Mononuclear cell (primary cell): Measurements from ENCODE around the gene PTPN22. TPM values are rescaled to one million over a fixed set of nuclear protein-coding genes. Genes with fewer than 3 reads are reported as not detected.

Experiments used
- H3K27me3 ChIP-seq: 2 replicates; pipeline ENCODE4 v1.6.0; 2011; ENCODE audit warnings: low read length, control low read depth; ENCODE audit not compliant: insufficient read depth
- H3K4me1 ChIP-seq: 2 replicates; pipeline ENCODE4 v1.5.1; 2011; ENCODE audit warnings: mild to moderate bottlenecking, low read length, control low read depth; ENCODE audit not compliant: insufficient read depth
- H3K4me3 ChIP-seq: 2 replicates; pipeline ENCODE4 v1.5.1; 2011; ENCODE audit warnings: mild to moderate bottlenecking, low read length, moderate library complexity
- H3K9me3 ChIP-seq: 2 replicates; pipeline ENCODE4 v1.5.1; 2011; ENCODE audit warnings: low read depth, mild to moderate bottlenecking, control low read depth, low read length
- total RNA-seq: library from RNA; depleted of rRNA; stranded (reverse); fragments of >200 nt; gene quantifications from one replicate; pipeline ENCODE4 v1.2.3, GENCODE V29; 2012

The PTPN22 gene
- total RNA-seq, 1 donor = 70.5 TPM

GRCh38 chr1:113846391-113847035 lies 25.0 kb downstream of the PTPN22 start:
- peaks cover 6% of the 10 kb centered on the region for H3K9me3 ChIP-seq
- no peak overlapping the region for H3K4me3 ChIP-seq
- peaks cover 13% of the 10 kb centered on the region for H3K4me1 ChIP-seq
- no peaks in the 10 kb centered on the region for H3K27me3 ChIP-seq

GRCh38 chr1:113836534-113836933 lies 35.0 kb downstream of the PTPN22 start:
- no peaks in the 10 kb centered on the region for H3K27me3 ChIP-seq
- H3K4me3 ChIP-seq = no peak overlapping the region
- no peaks in the 10 kb centered on the region for H3K9me3 ChIP-seq
- H3K4me1 ChIP-seq = no peaks in the 10 kb centered on the region

GRCh38 chr1:113835686-113836290 lies 35.7 kb downstream of the PTPN22 start:
- no peak overlapping the region for H3K4me3 ChIP-seq
- no peaks in the 10 kb centered on the region for H3K27me3 ChIP-seq
- H3K4me1 ChIP-seq = no peaks in the 10 kb centered on the region
- H3K9me3 ChIP-seq = no peaks in the 10 kb centered on the region

GRCh38 chr1:113834716-113835115 lies 36.8 kb downstream of the PTPN22 start:
- Histone ChIP-seq H3K4me3 (no peak overlapping the region), H3K9me3 (no peaks in the 10 kb centered on the region), H3K4me1 (no peaks in the 10 kb centered on the region), H3K27me3 (no peaks in the 10 kb centered on the region)

GRCh38 chr1:113830039-113830438 lies 41.5 kb downstream of the PTPN22 start:
- no peaks in the 10 kb centered on the region for H3K9me3 ChIP-seq

GRCh38 chr1:113821916-113822315 lies 49.6 kb downstream of the PTPN22 start:
- Histone ChIP-seq H3K4me3 (no peak overlapping the region), H3K4me1 (no peaks in the 10 kb centered on the region), H3K9me3 (no peaks in the 10 kb centered on the region), H3K27me3 (no peaks in the 10 kb centered on the region)

More at GRCh38 chr1:113830039-113830438, 41.5 kb downstream of the PTPN22 start:
- Histone ChIP-seq H3K4me1 (no peaks in the 10 kb centered on the region), H3K4me3 (no peak overlapping the region), H3K27me3 (no peaks in the 10 kb centered on the region)

- Histone ChIP-seq H3K4me1 (no peaks in the 10 kb centered on the region), H3K9me3 (no peaks in the 10 kb centered on the region), H3K4me3 (no peak overlapping the region), H3K27me3 (no peaks in the 10 kb centered on the region)
Observed at GRCh38 chr1:113818578-113818977, 52.9 kb downstream of the PTPN22 start.

GRCh38 chr1:113813218-113813617 lies 58.3 kb downstream of the PTPN22 start:
- Histone ChIP-seq H3K4me1 (peaks cover 39% of the 10 kb centered on the region), H3K4me3 (no peak overlapping the region), H3K9me3 (no peaks in the 10 kb centered on the region), H3K27me3 (no peaks in the 10 kb centered on the region)

GRCh38 chr1:113812661-113813135 lies 58.8 kb downstream of the PTPN22 start:
- peaks cover 43% of the 10 kb centered on the region for H3K4me1 ChIP-seq
- H3K4me3 ChIP-seq = peak overlapping the region; percentile 94
- no peaks in the 10 kb centered on the region for H3K9me3 ChIP-seq
- H3K27me3 ChIP-seq = no peaks in the 10 kb centered on the region

- Histone ChIP-seq H3K27me3 (no peaks in the 10 kb centered on the region), H3K4me3 (peak within 1 kb of the TSS; percentile 94), H3K4me1 (peaks cover 47% of the 10 kb centered on the region), H3K9me3 (no peaks in the 10 kb centered on the region)
Observed at GRCh38 chr1:113811888-113812660, 59.4 kb downstream of the PTPN22 start, which contains the start of gene RSBN1. TSS of gene RSBN1 (minus strand) at chr1:113812476. CDS start at chr1:113812412, 64 bp downstream.

GRCh38 chr1:113811156-113811887 lies 60.2 kb downstream of the PTPN22 start:
- Histone ChIP-seq H3K9me3 (no peaks in the 10 kb centered on the region), H3K4me1 (peaks cover 50% of the 10 kb centered on the region), H3K4me3 (peak overlapping the region; percentile 94), H3K27me3 (no peaks in the 10 kb centered on the region)

GRCh38 chr1:113809670-113810602 lies 61.6 kb downstream of the PTPN22 start:
- Histone ChIP-seq H3K4me3 (no peak overlapping the region), H3K4me1 (peaks cover 56% of the 10 kb centered on the region), H3K9me3 (no peaks in the 10 kb centered on the region), H3K27me3 (no peaks in the 10 kb centered on the region)

GRCh38 chr1:113808450-113809195 lies 62.9 kb downstream of the PTPN22 start:
- peaks cover 63% of the 10 kb centered on the region for H3K4me1 ChIP-seq
- no peaks in the 10 kb centered on the region for H3K9me3 ChIP-seq
- H3K4me3 ChIP-seq = no peak overlapping the region
- no peaks in the 10 kb centered on the region for H3K27me3 ChIP-seq
